HepG2 (cell line): Measurements from ENCODE around the gene SGCE. TPM values are rescaled to one million over a fixed set of nuclear protein-coding genes. Genes with fewer than 3 reads are reported as not detected.

Experiments
- CBX5 ChIP-seq: sonication (generic); formaldehyde crosslinking; IDR thresholded peaks from 2 replicates; pipeline ENCODE4 v1.4.0; 2020; ENCODE audit warnings: missing genetic modification reagents, borderline replicate concordance
- CCDC6 ChIP-seq: sonication (generic); formaldehyde crosslinking; IDR thresholded peaks from 2 replicates; pipeline ENCODE4 v1.8.1; 2022; ENCODE audit warnings: mild to moderate bottlenecking, missing genetic modification reagents, moderate library complexity
- EP300 ChIP-seq, 3 experiments: sonication (generic) in 1 of 3; formaldehyde crosslinking in 1 of 3; IDR thresholded peaks; 2 replicates each; pipeline versions ENCODE4 v1.5.1 to v1.6.1; 2011 to 2020; ENCODE audit warnings: low read depth in 2 of 3, low read length in 2 of 3, borderline replicate concordance in 1 of 3, improper control_type of control experiment in 1 of 3, mild to moderate bottlenecking in 1 of 3, missing genetic modification reagents in 1 of 3, moderate library complexity in 1 of 3
- GPN1 ChIP-seq: sonication (generic); formaldehyde crosslinking; IDR thresholded peaks from 2 replicates; pipeline ENCODE4 v1.5.1; 2020; ENCODE audit warnings: missing genetic modification reagents, borderline replicate concordance
- HDAC2 ChIP-seq: sonication (generic); formaldehyde crosslinking; IDR thresholded peaks from 2 replicates; pipeline ENCODE4 v1.4.0; 2020; ENCODE audit warnings: missing genetic modification reagents
- HOXA5 ChIP-seq: sonication (generic); formaldehyde crosslinking; IDR thresholded peaks from 2 replicates; pipeline ENCODE4 v1.4.0; 2020; ENCODE audit warnings: missing genetic modification reagents
- KLF9 ChIP-seq: IDR thresholded peaks from 2 replicates; pipeline ENCODE4 v1.6.1; 2016; ENCODE audit warnings: low read depth
- MXI1 ChIP-seq: IDR thresholded peaks from 3 replicates; pipeline ENCODE4 v1.6.1; 2012; ENCODE audit warnings: low read depth, low read length, inconsistent platforms, borderline replicate concordance
- NCOA2 ChIP-seq: sonication (generic); formaldehyde crosslinking; IDR thresholded peaks from 2 replicates; pipeline ENCODE4 v1.8.0; 2022; ENCODE audit warnings: inconsistent platforms
- PAXIP1 ChIP-seq: sonication (generic); formaldehyde crosslinking; conservative IDR thresholded peaks from 2 replicates; pipeline ENCODE4 v1.4.0; 2020; ENCODE audit warnings: mild to moderate bottlenecking, missing genetic modification reagents, moderate library complexity
- PPARG ChIP-seq: conservative IDR thresholded peaks from 2 replicates; pipeline ENCODE4 v1.6.1; 2016; ENCODE audit warnings: missing biosample characterization, missing genetic modification reagents
- RBAK ChIP-seq: sonication (generic); formaldehyde crosslinking; IDR thresholded peaks from 2 replicates; pipeline ENCODE4 v1.5.1; 2020; ENCODE audit warnings: mild to moderate bottlenecking, missing genetic modification reagents
- SKI ChIP-seq: fragments of 450-650 bp; IDR thresholded peaks from one replicate; pipeline ENCODE4 v1.6.1; 2018; ENCODE audit warnings: mild to moderate bottlenecking; ENCODE audit not compliant: partially characterized antibody
- SOX5 ChIP-seq: IDR thresholded peaks from 2 replicates; pipeline ENCODE4 v1.6.1; 2016; ENCODE audit warnings: borderline replicate concordance
- THAP11 ChIP-seq: IDR thresholded peaks from 2 replicates; pipeline ENCODE4 v1.6.1; 2016; ENCODE audit warnings: missing biosample characterization, missing genetic modification reagents
- THYN1 ChIP-seq: sonication (generic); formaldehyde crosslinking; IDR thresholded peaks from 2 replicates; pipeline ENCODE4 v1.8.1; 2023; ENCODE audit warnings: low read depth, mild to moderate bottlenecking, moderate library complexity, missing genetic modification reagents, borderline replicate concordance
- YEATS2 ChIP-seq: sonication (generic); formaldehyde crosslinking; IDR thresholded peaks from 2 replicates; pipeline ENCODE4 v1.4.0; 2020; ENCODE audit warnings: missing genetic modification reagents, borderline replicate concordance
- ZBTB1 ChIP-seq: sonication (generic); formaldehyde crosslinking; IDR thresholded peaks from 2 replicates; pipeline ENCODE4 v1.4.0; 2020; ENCODE audit warnings: missing genetic modification reagents, borderline replicate concordance
- ZNF747 ChIP-seq: sonication (generic); formaldehyde crosslinking; IDR thresholded peaks from 2 replicates; pipeline ENCODE4 v1.8.1; 2023; ENCODE audit warnings: missing genetic modification reagents, mild to moderate bottlenecking, borderline replicate concordance
- ZNF781 ChIP-seq: sonication (generic); formaldehyde crosslinking; IDR thresholded peaks from 2 replicates; pipeline ENCODE4 v1.5.1; 2020; ENCODE audit warnings: borderline replicate concordance, mild to moderate bottlenecking, missing genetic modification reagents; ENCODE audit errors: not compliant biosample characterization
- ZNF782 ChIP-seq: sonication (generic); formaldehyde crosslinking; IDR thresholded peaks from 2 replicates; pipeline ENCODE4 v1.4.0; 2020; ENCODE audit warnings: missing genetic modification reagents, mild to moderate bottlenecking, borderline replicate concordance
- polyA plus RNA-seq, 8 experiments: library from polyadenylated mRNA; depleted of rRNA in 3 of 8; stranded (reverse) in 7 of 8; unstranded in 1 of 8; fragments of >200 nt; fragmentation: Illumina TruSeq in 4 of 8; extraction: Trizol in 4 of 8; gene quantifications; 2 replicates each; pipeline versions ENCODE4 v1.2.1 to v1.2.3, GENCODE V29; 2011 to 2016; ENCODE audit warnings: low read depth in 4 of 8, missing spikeins in 1 of 8, mixed read lengths in 1 of 8; ENCODE audit not compliant: insufficient read depth in 1 of 8
- total RNA-seq, 5 experiments: library from RNA; depleted of rRNA; stranded (reverse); fragments of >200 nt; fragmentation: Illumina TruSeq; extraction: Trizol; gene quantifications; 2 replicates each; pipeline ENCODE4 v1.2.3, GENCODE V29; 2016; ENCODE audit warnings: low read depth in 1 of 5
- TF ChIP-seq, protein P1 (sequence below): IDR thresholded peaks from 2 replicates; pipeline ENCODE4 v1.4.0; 2020; ENCODE audit warnings: mild to moderate bottlenecking, missing genetic modification reagents
- TF ChIP-seq, protein P2 (sequence below): IDR thresholded peaks from 2 replicates; pipeline ENCODE4 v1.6.1; 2016; ENCODE audit warnings: control low read depth

Gene SGCE
- total and polyA plus RNA-seq, 2 of the 13 experiments (the other 11 are each of a cell fraction or from before 2014, with no cell fraction given), result 52.3 to 71.1 TPM

DNA sequence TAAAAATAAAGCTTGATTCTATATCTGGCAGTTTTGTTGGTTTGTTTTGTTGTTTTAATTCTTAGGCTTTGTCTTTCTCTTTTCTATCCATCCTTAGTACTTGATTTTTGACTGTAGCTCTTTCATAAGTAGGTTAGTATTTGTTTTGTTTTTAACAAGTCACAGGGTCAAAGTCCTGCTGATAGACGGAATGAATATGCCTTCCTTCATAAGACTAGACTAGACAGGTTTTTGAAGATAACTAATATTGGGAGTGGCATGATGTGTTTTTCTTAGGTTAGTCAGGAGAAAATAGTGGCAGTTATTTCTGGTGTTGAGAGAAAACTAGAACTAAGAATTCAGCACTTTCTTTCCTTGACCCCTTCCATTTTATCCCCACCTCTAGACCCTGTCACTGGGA lies 96.0 kb downstream of the SGCE start (continued):
- no peak for TF ChIP-seq GPN1 (CRISPR knock-in tag)
- TF ChIP-seq, protein P1, sequence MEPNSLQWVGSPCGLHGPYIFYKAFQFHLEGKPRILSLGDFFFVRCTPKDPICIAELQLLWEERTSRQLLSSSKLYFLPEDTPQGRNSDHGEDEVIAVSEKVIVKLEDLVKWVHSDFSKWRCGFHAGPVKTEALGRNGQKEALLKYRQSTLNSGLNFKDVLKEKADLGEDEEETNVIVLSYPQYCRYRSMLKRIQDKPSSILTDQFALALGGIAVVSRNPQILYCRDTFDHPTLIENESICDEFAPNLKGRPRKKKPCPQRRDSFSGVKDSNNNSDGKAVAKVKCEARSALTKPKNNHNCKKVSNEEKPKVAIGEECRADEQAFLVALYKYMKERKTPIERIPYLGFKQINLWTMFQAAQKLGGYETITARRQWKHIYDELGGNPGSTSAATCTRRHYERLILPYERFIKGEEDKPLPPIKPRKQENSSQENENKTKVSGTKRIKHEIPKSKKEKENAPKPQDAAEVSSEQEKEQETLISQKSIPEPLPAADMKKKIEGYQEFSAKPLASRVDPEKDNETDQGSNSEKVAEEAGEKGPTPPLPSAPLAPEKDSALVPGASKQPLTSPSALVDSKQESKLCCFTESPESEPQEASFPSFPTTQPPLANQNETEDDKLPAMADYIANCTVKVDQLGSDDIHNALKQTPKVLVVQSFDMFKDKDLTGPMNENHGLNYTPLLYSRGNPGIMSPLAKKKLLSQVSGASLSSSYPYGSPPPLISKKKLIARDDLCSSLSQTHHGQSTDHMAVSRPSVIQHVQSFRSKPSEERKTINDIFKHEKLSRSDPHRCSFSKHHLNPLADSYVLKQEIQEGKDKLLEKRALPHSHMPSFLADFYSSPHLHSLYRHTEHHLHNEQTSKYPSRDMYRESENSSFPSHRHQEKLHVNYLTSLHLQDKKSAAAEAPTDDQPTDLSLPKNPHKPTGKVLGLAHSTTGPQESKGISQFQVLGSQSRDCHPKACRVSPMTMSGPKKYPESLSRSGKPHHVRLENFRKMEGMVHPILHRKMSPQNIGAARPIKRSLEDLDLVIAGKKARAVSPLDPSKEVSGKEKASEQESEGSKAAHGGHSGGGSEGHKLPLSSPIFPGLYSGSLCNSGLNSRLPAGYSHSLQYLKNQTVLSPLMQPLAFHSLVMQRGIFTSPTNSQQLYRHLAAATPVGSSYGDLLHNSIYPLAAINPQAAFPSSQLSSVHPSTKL (CRISPR knock-in tag), result peak; percentile 80
- peak; percentile 36; the same call in 1 of the 2 replicates for TF ChIP-seq HDAC2 (CRISPR knock-in tag)
- TF ChIP-seq YEATS2 (CRISPR knock-in tag), result no peak
- TF ChIP-seq, protein P2, sequence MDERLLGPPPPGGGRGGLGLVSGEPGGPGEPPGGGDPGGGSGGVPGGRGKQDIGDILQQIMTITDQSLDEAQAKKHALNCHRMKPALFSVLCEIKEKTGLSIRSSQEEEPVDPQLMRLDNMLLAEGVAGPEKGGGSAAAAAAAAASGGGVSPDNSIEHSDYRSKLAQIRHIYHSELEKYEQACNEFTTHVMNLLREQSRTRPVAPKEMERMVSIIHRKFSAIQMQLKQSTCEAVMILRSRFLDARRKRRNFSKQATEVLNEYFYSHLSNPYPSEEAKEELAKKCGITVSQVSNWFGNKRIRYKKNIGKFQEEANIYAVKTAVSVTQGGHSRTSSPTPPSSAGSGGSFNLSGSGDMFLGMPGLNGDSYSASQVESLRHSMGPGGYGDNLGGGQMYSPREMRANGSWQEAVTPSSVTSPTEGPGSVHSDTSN (CRISPR knock-in tag), result no peak
- no peak for TF ChIP-seq CBX5 (CRISPR knock-in tag)
- TF ChIP-seq THAP11 (CRISPR knock-in tag), result 0 out of 2 replicates have a peak, but pooled peaks have one; percentile 27
- TF ChIP-seq PAXIP1, result peak; percentile 54; the same call in 1 of the 2 replicates
- no peak for TF ChIP-seq THYN1 (CRISPR knock-in tag)
- TF ChIP-seq ZNF782 (CRISPR knock-in tag), result no peak
- TF ChIP-seq EP300 (IDR thresholded peaks at IDR 0.05; ENCODE audit: low read depth in 2 of 2, low read length in 2 of 2), result peak in 1 of 2 experiments; percentile 54; a peak in 1 of 4 replicates
- no peak for TF ChIP-seq EP300 (CRISPR knock-in tag; IDR thresholded peaks at IDR 0.05; ENCODE audit: borderline replicate concordance)
- TF ChIP-seq NCOA2 (CRISPR knock-in tag), result peak; percentile 66
- no peak for TF ChIP-seq KLF9
- 0 out of 2 replicates have a peak, but pooled peaks have one; percentile 6 for TF ChIP-seq PPARG (CRISPR knock-in tag)
- no peak for TF ChIP-seq ZNF747 (CRISPR knock-in tag)
- no peak for TF ChIP-seq HOXA5 (CRISPR knock-in tag)
- TF ChIP-seq ZBTB1, result no peak
- no peak for TF ChIP-seq ZNF781 (CRISPR knock-in tag)
- TF ChIP-seq SOX5 (CRISPR knock-in tag), result peak; percentile 62; the same call in 1 of the 2 replicates
- no peak for TF ChIP-seq MXI1
- peak; percentile 13 for TF ChIP-seq SKI
- no peak for TF ChIP-seq RBAK (CRISPR knock-in tag)
- no peak for TF ChIP-seq CCDC6 (CRISPR knock-in tag)
